Measurements from ENCODE around the gene TNFSF4.

- TF ChIP-seq CTCF (IDR thresholded peaks at IDR 0.05) (no peak), POLR2A (IDR thresholded peaks at IDR 0.05) (no peak), EP300 (IDR thresholded peaks at IDR 0.05) (no peak)
Measured at GRCh38 chr1:173148971-173149370, 58.2 kb downstream of the TNFSF4 start.

All from ovary (tissue), 3 donors.